ENCODE data around the gene DDX6.

DNA sequence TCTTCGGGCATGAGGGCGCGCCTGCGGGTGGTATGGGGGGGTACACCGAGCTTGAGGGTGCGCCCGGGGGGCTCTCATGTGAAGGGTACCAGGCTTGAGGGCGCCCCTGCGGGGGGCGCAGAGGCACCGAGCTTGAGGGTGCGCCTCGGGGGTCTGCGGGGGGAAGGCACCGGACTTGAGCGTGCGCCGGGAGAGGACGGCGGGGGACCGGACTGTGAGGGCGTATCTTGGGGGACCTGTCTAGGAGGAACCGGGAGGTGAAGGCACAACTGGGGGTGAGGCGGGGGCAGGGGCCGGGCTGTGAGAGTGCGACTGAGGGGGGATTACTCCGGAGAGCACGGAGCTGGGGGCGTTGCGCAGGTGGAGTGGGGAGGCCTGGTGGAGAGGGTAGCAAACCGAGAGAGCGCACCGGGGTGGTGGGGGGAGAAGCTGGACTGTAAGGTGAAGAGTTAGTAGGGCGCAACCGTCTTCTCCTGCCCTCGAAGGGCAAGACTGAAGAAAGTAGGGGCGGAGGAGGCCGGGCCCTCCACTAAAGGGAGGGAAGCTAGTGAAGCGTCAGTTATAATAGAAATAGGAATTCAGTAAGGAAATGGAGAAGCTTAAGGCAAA is 1.1 kb upstream of the DDX6 start:
- TF ChIP-seq, protein P1, sequence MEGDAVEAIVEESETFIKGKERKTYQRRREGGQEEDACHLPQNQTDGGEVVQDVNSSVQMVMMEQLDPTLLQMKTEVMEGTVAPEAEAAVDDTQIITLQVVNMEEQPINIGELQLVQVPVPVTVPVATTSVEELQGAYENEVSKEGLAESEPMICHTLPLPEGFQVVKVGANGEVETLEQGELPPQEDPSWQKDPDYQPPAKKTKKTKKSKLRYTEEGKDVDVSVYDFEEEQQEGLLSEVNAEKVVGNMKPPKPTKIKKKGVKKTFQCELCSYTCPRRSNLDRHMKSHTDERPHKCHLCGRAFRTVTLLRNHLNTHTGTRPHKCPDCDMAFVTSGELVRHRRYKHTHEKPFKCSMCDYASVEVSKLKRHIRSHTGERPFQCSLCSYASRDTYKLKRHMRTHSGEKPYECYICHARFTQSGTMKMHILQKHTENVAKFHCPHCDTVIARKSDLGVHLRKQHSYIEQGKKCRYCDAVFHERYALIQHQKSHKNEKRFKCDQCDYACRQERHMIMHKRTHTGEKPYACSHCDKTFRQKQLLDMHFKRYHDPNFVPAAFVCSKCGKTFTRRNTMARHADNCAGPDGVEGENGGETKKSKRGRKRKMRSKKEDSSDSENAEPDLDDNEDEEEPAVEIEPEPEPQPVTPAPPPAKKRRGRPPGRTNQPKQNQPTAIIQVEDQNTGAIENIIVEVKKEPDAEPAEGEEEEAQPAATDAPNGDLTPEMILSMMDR (IDR thresholded peaks at IDR 0.05; ENCODE audit: low read depth, low read length, poor library complexity, severe bottlenecking), result no peak
- no peak for TF ChIP-seq EZH2phosphoT487 (IDR thresholded peaks at IDR 0.05; ENCODE audit: borderline replicate concordance, low read length)
